Gastroesophageal sphincter (tissue), 4 donors: ENCODE data around the gene GALNS. TPM values are rescaled to one million over a fixed set of nuclear protein-coding genes. Genes with fewer than 3 reads are reported as not detected.
"Not testable (repeated sequence)": the region's sequence is repeated elsewhere in the genome, so short reads cannot be mapped to it uniquely, and the experiment has no call there.

Experiments
- ATAC-seq: fragments of 150-250 bp; one replicate; pipeline ENCODE4 v1.9.1; 2016; ENCODE audit warnings: mild to moderate bottlenecking, moderate library complexity
- H3K27ac ChIP-seq, 4 donors: fragments of 200-600 bp; sonication (generic) in 3 of 4; 1 replicate in 3 of 4; 2 replicates in 1 of 4; pipeline ENCODE4 v1.5.1; 2016 to 2019
- H3K27me3 ChIP-seq: fragments of 200-600 bp; sonication (generic); one replicate; pipeline ENCODE4 v1.5.1; 2019
- H3K36me3 ChIP-seq, 2 donors: fragments of 200-600 bp; sonication (generic); one replicate each; pipeline ENCODE4 v1.5.1; 2019; ENCODE audit warnings: control low read depth in 1 of 2
- H3K4me1 ChIP-seq, 3 donors: fragments of 200-600 bp; sonication (generic); 1 replicate in 2 of 3; 2 replicates in 1 of 3; pipeline ENCODE4 v1.5.1; 2016 to 2019; ENCODE audit warnings: control low read depth in 2 of 3
- H3K4me3 ChIP-seq, 2 donors: fragments of 200-600 bp; sonication (generic); one replicate each; pipeline ENCODE4 v1.5.1; 2019; ENCODE audit warnings: mild to moderate bottlenecking in 1 of 2, moderate library complexity in 1 of 2
- H3K9me3 ChIP-seq, 3 donors: fragments of 200-600 bp; sonication (generic); one replicate each; pipeline ENCODE4 v1.5.1; 2017 to 2019; ENCODE audit warnings: control low read depth in 2 of 3
- CTCF ChIP-seq, 4 experiments: fragments of 200-600 bp in 2 of 4; fragments of 450-650 bp in 2 of 4; sonication (generic) in 1 of 4; IDR thresholded peaks; one replicate each; pipeline ENCODE4 v1.5.1; 2017 to 2019; ENCODE audit warnings: antibody characterized with exemption in 4 of 4, mild to moderate bottlenecking in 2 of 4, moderate library complexity in 2 of 4
- EP300 ChIP-seq: sonication (generic); formaldehyde crosslinking; IDR thresholded peaks from one replicate; pipeline ENCODE4 v1.6.1; 2017; ENCODE audit warnings: antibody characterized with exemption, mild to moderate bottlenecking
- POLR2A ChIP-seq, 2 donors: fragments of 450-650 bp; IDR thresholded peaks; one replicate each; pipeline ENCODE4 v1.6.1; 2017; ENCODE audit warnings: antibody characterized with exemption in 2 of 2, mild to moderate bottlenecking in 2 of 2, moderate library complexity in 1 of 2
- POLR2AphosphoS5 ChIP-seq: sonication (generic); formaldehyde crosslinking; IDR thresholded peaks from one replicate; pipeline ENCODE4 v1.6.1; 2017; ENCODE audit warnings: antibody characterized with exemption
- WGBS, 2 donors: methylation state at CpG; one replicate each; pipeline ENCODE4 v1.1.5; 2018; ENCODE audit warnings: low coverage in 1 of 2; 5-methylcytosine and 5-hydroxymethylcytosine counted together
- total RNA-seq, 4 donors: library from RNA; depleted of rRNA; stranded (reverse); fragments of >200 nt; gene quantifications; one replicate each; pipeline ENCODE4 v1.1.0, GENCODE V29; 2016

GALNS gene
- total RNA-seq, 4 donors from 2014 or later: 4.2 to 29.4 (median 15.6) TPM

- no peak for ATAC-seq
- peaks cover 36% of the 10 kb centered on the region for H3K27me3 ChIP-seq
- no peak for TF ChIP-seq EP300
- TF ChIP-seq POLR2AphosphoS5: no peak
- TF ChIP-seq POLR2A (IDR thresholded peaks at IDR 0.05): no peak
- no peak for TF ChIP-seq CTCF (IDR thresholded peaks at IDR 0.05)
- H3K9me3 ChIP-seq: no peaks in the 10 kb centered on the region
- peak overlapping the region in 2 of 4 donors; percentile 9 to 14 for H3K27ac ChIP-seq
- WGBS, 2 donors: 41 to 53% methylated on average over 5 to 7 of the region's 24 CpGs
- H3K4me3 ChIP-seq: no peak overlapping the region
- peaks cover 0 to 3% (median 0%) of the 10 kb centered on the region in 3 donors for H3K4me1 ChIP-seq
- H3K36me3 ChIP-seq: no peaks in the 10 kb centered on the region
These were observed 66.2 kb downstream of the GALNS start for GRCh38 chr16:88790312-88791211.

- H3K27me3 ChIP-seq: peaks cover 36% of the 10 kb centered on the region
- TF ChIP-seq POLR2A (IDR thresholded peaks at IDR 0.05) (no peak), POLR2AphosphoS5 (no peak), CTCF (IDR thresholded peaks at IDR 0.05) (no peak), EP300 (no peak)
- no peaks in the 10 kb centered on the region for H3K9me3 ChIP-seq
- H3K4me1 ChIP-seq: peaks cover 0 to 13% (median 0%) of the 10 kb centered on the region in 3 donors
- H3K36me3 ChIP-seq: no peaks in the 10 kb centered on the region
- ATAC-seq: no peak
- no peak overlapping the region for H3K4me3 ChIP-seq
- WGBS, 2 donors: 83% methylated on average over 3 of the region's 7 CpGs; no CpG with 5 or more reads in 1 of the 2 donors
- no peak overlapping the region for H3K27ac ChIP-seq
These were observed 67.2 kb downstream of the GALNS start for GRCh38 chr16:88789594-88789993.

GRCh38 chr16:88788749-88789148 lies 68.0 kb downstream of the GALNS start:
- H3K4me3 ChIP-seq, H3K36me3 ChIP-seq, H3K27ac ChIP-seq, ATAC-seq, H3K9me3 ChIP-seq: not testable (repeated sequence)
- Histone ChIP-seq H3K27me3 (peaks cover 33% of the 10 kb centered on the region), H3K4me1 (peaks cover 0 to 19% (median 3%) of the 10 kb centered on the region in 3 donors)
- WGBS, 2 donors: 87% methylated on average over 8 of the region's 8 CpGs; no CpG with 5 or more reads in 1 of the 2 donors

- TF ChIP-seq POLR2AphosphoS5: no peak
- no peak for TF ChIP-seq POLR2A (IDR thresholded peaks at IDR 0.05)
- TF ChIP-seq EP300: no peak
- TF ChIP-seq CTCF (IDR thresholded peaks at IDR 0.05): no peak
- Histone ChIP-seq H3K9me3 (no peaks in the 10 kb centered on the region), H3K4me3 (no peak overlapping the region), H3K4me1 (peaks cover 0 to 29% (median 11%) of the 10 kb centered on the region in 3 donors), H3K27ac (no peak overlapping the region), H3K36me3 (no peaks in the 10 kb centered on the region), H3K27me3 (peaks cover 23% of the 10 kb centered on the region)
- no peak for ATAC-seq
- WGBS, 2 donors: 80% methylated on average over 8 to 11 of the region's 11 CpGs
These were observed 69.0 kb downstream of the GALNS start for GRCh38 chr16:88787579-88788314.

- H3K4me1 ChIP-seq: peaks cover 3 to 53% (median 34%) of the 10 kb centered on the region in 3 donors
- no peaks in the 10 kb centered on the region for H3K9me3 ChIP-seq
- no CpG with 5 or more reads among the region's 110 CpGs for WGBS, 2 donors
- H3K36me3 ChIP-seq: no peaks in the 10 kb centered on the region
- TF ChIP-seq POLR2AphosphoS5 (peak; percentile 78), POLR2A (IDR thresholded peaks at IDR 0.05) (peak; percentile 86 to 94), EP300 (no peak), CTCF (IDR thresholded peaks at IDR 0.05) (peak in 3 of 4 experiments; percentile 96 to 100 (median 96))
- peak within 1 kb of the TSS; percentile 62 to 99 (median 93) for H3K27ac ChIP-seq
- ATAC-seq: peak; percentile 67
- peaks cover 1% of the 10 kb centered on the region for H3K27me3 ChIP-seq
- peak within 1 kb of the TSS; percentile 50 to 78 for H3K4me3 ChIP-seq
These were observed 71.4 kb downstream of the GALNS start, which contains the start of gene PIEZO1 for GRCh38 chr16:88785106-88785924. TSS of gene PIEZO1 (minus strand) at chr16:88785220. CDS start at chr16:88784964, 256 bp downstream.
